KMS-11 (cell line): ENCODE results near the gene CHM.
A peak's percentile ranks its signal among the peaks of the same experiment; 100 is the strongest.

Experiments used
- H2AFZ ChIP-seq: fragments of 200-600 bp; sonication (generic); 2 replicates; pipeline ENCODE4 v1.6.1; 2016; ENCODE audit warnings: antibody characterized with exemption, mixed run types, low read depth
- H3K27ac ChIP-seq: fragments of 200-600 bp; sonication (generic); 2 replicates; pipeline ENCODE4 v1.6.1; 2016; ENCODE audit warnings: mild to moderate bottlenecking, mixed run types
- H3K27me3 ChIP-seq: fragments of 200-600 bp; sonication (generic); 2 replicates; pipeline ENCODE4 v1.6.1; 2017; ENCODE audit warnings: mild to moderate bottlenecking, low read depth, mixed run types, moderate library complexity; ENCODE audit not compliant: insufficient read depth
- H3K36me3 ChIP-seq: fragments of 200-600 bp; sonication (generic); 2 replicates; pipeline ENCODE4 v1.6.1; 2017; ENCODE audit warnings: mild to moderate bottlenecking, mixed run types; ENCODE audit not compliant: insufficient read depth
- H3K4me1 ChIP-seq: fragments of 200-600 bp; sonication (generic); 2 replicates; pipeline ENCODE4 v1.6.1; 2016; ENCODE audit warnings: mild to moderate bottlenecking, low read depth, mixed run types; ENCODE audit not compliant: poor library complexity, severe bottlenecking
- H3K4me2 ChIP-seq: fragments of 200-600 bp; sonication (generic); 2 replicates; pipeline ENCODE4 v1.7.0; 2016; ENCODE audit warnings: mild to moderate bottlenecking, mixed run types
- H3K4me3 ChIP-seq: fragments of 200-600 bp; sonication (generic); IDR thresholded peaks from 2 replicates; pipeline ENCODE4 v1.6.1; 2017; ENCODE audit warnings: low read depth, low read length, mixed read lengths; ENCODE audit not compliant: insufficient read depth
- H3K79me2 ChIP-seq: fragments of 200-600 bp; sonication (generic); 2 replicates; pipeline ENCODE4 v1.6.1; 2016; ENCODE audit warnings: low read depth, mixed run types; ENCODE audit not compliant: insufficient read depth
- H3K9ac ChIP-seq: fragments of 200-600 bp; sonication (generic); 2 replicates; pipeline ENCODE4 v1.6.1; 2016; ENCODE audit warnings: mild to moderate bottlenecking, mixed run types
- H4K20me1 ChIP-seq: fragments of 200-600 bp; sonication (generic); 2 replicates; pipeline ENCODE4 v1.6.1; 2016; ENCODE audit warnings: mild to moderate bottlenecking, mixed run types; ENCODE audit not compliant: insufficient read depth
- TF ChIP-seq, protein P1 (sequence below): fragments of 200-600 bp; sonication (generic); conservative IDR thresholded peaks from 2 replicates; pipeline ENCODE4 v1.6.1; 2017; ENCODE audit warnings: low read depth, mild to moderate bottlenecking, antibody characterized with exemption, low read length, moderate library complexity, mixed read lengths

CHM gene

DNA sequence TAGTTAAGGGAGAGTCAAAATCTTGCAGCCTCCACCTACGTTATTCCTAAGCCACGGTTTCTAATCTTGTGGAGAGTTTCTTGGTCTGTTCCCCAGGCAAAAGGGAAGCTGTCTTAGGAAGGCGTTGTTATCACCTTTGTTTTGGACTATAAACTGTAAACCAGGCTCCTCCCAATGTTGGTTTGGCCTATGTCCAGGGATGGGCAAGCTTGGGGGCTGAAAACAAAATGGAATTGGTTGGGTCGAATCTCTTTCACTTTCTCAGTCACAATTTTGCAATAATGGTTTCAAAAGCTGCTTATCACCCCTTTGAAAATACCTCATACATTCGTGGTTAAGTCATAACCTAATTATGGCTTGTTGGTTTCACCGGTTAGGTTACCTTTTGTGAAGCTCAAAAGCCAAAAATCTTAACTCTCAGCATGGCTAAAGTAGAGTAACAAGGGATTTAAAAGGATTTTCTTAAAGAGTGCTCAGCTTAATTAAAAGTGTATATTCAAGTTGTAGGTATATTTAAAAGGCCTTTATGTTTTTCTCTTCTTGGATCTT, 232.1 kb downstream of the CHM start:
- H3K27ac ChIP-seq, result no peak overlapping the region
- TF ChIP-seq, protein P1, sequence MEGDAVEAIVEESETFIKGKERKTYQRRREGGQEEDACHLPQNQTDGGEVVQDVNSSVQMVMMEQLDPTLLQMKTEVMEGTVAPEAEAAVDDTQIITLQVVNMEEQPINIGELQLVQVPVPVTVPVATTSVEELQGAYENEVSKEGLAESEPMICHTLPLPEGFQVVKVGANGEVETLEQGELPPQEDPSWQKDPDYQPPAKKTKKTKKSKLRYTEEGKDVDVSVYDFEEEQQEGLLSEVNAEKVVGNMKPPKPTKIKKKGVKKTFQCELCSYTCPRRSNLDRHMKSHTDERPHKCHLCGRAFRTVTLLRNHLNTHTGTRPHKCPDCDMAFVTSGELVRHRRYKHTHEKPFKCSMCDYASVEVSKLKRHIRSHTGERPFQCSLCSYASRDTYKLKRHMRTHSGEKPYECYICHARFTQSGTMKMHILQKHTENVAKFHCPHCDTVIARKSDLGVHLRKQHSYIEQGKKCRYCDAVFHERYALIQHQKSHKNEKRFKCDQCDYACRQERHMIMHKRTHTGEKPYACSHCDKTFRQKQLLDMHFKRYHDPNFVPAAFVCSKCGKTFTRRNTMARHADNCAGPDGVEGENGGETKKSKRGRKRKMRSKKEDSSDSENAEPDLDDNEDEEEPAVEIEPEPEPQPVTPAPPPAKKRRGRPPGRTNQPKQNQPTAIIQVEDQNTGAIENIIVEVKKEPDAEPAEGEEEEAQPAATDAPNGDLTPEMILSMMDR, result no peak
- H3K9ac ChIP-seq, result no peak overlapping the region
- H3K4me1 ChIP-seq, result peaks cover 11% of the 10 kb centered on the region
- no peaks in the 10 kb centered on the region for H3K36me3 ChIP-seq
- H4K20me1 ChIP-seq, result no peaks in the 10 kb centered on the region
- no peak overlapping the region for H3K4me3 ChIP-seq
- H3K4me2 ChIP-seq, result peak overlapping the region; percentile 48
- H3K27me3 ChIP-seq, result 0 out of 2 replicates have a peak, but pooled peaks cover 3% of the 10 kb centered on the region
- H2AFZ ChIP-seq, result no peak overlapping the region
- H3K79me2 ChIP-seq, result no peaks in the 10 kb centered on the region
